Lower leg skin (tissue), 3 donors: ENCODE results near the gene SOWAHC.

Experiments
- POLR2A ChIP-seq, 2 donors: fragments of 450-650 bp; IDR thresholded peaks; one replicate each; pipeline ENCODE4 v1.6.1; 2016 to 2017; ENCODE audit warnings: antibody characterized with exemption in 2 of 2, mild to moderate bottlenecking in 1 of 2, moderate library complexity in 1 of 2
- TF ChIP-seq, protein P1 (sequence below), 3 donors: fragments of 450-650 bp; IDR thresholded peaks; one replicate each; pipeline ENCODE4 v1.5.1; 2016; ENCODE audit warnings: antibody characterized with exemption in 3 of 3, mild to moderate bottlenecking in 3 of 3, moderate library complexity in 2 of 3

DNA sequence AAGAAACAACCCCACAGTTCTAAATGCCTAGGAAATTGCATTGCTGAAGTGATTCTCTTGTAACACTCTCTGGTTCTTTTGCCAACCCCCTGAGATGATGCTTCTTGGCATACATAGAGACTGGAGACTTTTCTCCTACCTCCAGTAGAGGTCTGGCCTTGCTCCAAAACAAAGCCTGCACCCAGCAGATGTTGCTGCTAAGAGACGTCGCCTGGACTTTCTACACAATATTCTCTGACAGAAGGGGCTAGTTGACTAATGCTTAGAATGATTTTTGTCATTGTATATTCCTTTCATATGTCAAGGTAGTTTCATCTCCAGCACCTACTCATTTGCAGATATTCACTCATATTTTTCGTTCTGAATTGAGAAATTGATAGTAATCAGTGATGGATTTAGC, 24.6 kb downstream of the SOWAHC start:
- TF ChIP-seq POLR2A (IDR thresholded peaks at IDR 0.05) = no peak
- TF ChIP-seq, protein P1, sequence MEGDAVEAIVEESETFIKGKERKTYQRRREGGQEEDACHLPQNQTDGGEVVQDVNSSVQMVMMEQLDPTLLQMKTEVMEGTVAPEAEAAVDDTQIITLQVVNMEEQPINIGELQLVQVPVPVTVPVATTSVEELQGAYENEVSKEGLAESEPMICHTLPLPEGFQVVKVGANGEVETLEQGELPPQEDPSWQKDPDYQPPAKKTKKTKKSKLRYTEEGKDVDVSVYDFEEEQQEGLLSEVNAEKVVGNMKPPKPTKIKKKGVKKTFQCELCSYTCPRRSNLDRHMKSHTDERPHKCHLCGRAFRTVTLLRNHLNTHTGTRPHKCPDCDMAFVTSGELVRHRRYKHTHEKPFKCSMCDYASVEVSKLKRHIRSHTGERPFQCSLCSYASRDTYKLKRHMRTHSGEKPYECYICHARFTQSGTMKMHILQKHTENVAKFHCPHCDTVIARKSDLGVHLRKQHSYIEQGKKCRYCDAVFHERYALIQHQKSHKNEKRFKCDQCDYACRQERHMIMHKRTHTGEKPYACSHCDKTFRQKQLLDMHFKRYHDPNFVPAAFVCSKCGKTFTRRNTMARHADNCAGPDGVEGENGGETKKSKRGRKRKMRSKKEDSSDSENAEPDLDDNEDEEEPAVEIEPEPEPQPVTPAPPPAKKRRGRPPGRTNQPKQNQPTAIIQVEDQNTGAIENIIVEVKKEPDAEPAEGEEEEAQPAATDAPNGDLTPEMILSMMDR (IDR thresholded peaks at IDR 0.05) = no peak
